Measurements from ENCODE around the gene KCNH3.
A peak's percentile ranks its signal among the peaks of the same experiment; 100 is the strongest.

The KCNH3 gene

DNA sequence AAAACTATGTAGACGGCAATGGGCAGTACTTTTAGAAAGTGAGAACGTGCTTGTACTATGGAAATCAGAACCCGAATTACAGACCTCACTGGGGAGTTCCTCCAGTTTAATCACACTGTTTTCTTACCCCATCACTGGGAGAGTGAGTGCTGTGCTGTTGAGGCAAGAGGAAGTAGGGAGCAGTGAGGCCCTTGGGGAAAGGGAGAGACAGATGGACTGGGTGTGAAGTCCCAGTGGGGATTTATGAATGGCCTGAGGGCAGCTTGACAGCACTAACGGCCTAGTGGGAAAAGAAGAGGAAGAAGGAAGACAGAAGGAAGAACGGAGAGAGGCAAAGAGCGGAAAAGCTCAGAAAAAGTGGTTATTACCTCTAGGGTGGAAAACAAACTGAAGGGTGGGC is 23.4 kb downstream of the KCNH3 start:
- no peak for DNase-seq (ENCODE audit: low read depth in 2 of 2)

DNA sequence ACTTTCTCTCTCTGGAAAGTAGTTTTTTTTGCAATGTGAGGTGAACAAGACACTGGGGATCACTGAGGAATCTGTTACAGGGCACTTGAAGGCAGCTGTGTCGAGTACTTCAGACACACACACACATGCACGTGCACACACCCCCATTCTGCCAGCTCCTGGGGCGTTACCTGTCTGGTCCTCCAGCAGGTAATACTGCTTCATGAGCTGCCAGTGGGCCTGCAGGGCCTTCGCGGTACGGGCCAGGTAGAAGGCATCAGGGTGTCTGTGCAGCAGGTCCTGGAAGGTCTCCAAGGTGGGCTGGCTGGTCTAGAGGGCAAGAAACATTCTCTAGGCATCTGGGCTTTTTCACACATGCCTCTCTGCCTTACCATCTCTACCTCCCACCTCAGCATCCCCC is 24.0 kb downstream of the KCNH3 start:
- no peak for DNase-seq (ENCODE audit: low read depth in 2 of 2)

DNA sequence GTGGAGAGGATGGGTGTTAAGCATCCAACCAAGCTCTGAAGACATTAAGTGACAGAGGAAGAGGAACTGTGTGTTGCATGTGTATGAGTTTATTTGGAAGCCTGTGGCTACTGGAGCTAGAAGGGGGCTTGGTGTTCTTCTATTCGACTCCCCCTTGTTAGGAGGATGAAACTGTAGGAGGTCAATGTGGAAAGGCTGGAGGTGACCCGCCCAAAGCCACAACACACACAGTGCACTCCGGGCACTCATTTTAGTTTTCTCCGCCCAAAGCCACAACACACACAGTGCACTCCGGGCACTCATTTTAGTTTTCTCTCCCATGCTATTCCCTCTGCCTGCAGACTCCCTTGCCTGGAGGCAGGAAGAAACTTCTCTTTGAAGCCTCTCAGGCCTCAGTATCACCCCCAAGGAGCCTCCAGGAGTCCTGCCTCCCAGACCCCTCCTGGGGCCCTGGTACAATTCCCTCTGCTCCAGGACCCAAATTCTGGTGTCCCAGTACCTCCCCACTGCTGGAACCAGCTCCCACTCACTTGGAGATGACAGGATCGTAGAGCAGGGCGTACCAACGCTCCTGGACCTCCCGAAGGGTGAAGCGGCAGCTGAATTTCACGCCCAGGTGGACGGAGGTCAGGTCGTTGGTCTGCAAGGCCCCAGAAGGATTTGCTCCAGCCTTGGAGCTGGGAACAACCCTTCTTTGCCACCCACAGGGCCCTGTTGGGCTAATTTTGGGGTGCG is 25.3 kb downstream of the KCNH3 start:
- DNase-seq (ENCODE audit: low read depth in 2 of 2): no peak

DNA sequence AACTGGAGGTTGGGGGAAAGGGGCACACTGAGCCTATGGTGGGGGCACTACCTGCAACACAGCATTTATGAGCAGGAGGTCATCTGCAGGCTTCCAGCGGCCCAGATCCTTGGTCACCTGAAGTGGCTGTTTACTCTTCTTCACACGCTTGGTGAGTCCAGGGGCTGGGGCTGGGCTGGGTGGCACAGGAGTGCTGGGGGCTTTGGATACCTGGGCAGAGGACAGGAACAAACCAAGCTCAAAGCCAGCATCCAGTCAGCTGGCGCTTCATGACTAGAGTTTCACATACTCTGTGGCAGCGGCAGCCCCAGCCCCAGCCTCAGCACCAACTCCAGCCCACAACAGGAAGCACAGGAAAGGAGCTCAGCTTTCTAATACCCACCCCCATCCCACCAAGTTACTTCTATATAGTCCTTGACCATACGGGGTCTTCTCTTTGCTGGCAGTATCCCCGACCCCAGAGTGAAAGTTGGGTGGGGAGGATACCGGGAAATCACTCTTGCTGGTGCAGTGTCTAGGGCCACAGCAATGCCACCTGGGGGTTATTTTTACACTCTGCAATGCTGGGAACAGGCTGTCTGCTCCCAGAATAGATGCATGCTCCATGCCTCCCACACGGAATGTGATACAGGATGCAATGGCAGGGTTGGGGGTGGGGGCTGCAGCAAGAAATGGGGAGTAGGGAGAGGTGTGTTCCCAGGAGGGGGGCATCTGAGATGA is 26.0 kb downstream of the KCNH3 start:
- DNase-seq (ENCODE audit: low read depth in 2 of 2): no peak

DNA sequence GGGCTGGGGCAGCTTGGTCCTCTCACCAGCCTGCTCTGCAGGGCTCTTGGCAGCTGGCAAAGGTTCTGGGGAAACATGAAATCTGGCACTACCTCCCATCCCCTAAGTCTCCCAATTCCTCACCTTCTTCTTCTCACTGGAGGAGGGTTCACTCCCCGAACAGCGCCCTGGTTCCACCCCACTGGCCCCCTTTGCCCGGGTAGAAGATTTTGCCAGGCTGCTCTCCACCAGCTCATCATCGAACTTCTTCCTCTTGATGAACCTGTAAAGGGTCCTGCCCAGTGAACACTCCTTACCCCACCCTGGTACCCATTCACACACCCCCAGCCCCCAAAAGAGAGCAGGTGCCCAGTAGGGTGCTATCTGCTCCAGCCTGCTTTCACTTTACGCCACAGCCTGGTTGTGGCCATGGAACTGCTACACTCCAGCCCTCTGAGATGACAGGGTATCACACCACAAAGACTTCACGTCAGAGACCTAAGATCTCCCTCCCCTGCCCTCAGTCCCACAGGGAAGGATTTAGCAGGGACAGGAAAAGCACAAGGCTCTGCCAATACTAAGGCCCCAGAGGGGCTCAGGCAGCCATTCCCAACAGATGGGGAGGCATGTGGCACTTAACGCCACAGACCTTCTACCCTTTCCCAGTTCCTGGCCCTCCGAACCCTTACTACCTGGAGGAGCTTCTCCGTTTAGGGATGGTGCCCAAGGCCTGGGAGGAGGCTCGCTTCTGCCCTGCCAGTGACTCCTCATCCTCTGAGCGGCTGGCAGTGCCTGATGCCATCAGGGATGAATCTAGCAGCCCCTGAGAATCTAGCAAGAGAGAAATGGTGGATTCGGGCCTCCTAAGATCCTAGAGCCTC is 26.8 kb downstream of the KCNH3 start:
- DNase-seq (ENCODE audit: low read depth in 2 of 2): no peak

DNA sequence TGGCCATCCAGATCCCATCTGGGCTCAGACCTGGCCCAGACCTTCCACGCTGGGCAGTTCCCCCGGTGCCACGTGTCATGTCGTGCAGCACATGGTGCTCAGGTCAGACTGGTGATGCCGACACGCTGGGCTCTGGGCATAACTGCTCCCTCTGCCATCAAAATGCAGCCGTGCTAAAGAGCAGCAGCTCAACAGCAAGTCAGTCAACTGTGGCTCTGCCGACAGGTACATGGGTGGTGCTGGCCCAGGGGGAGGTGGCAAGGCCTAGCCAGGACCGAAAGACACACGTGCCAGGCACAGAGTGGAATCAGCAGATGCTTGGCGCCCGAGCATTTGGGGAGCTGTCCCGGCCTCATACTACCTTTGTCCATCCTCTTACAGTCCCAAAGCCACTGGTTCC is 27.5 kb downstream of the KCNH3 start:
- no peak for DNase-seq (ENCODE audit: low read depth in 2 of 2)

DNA sequence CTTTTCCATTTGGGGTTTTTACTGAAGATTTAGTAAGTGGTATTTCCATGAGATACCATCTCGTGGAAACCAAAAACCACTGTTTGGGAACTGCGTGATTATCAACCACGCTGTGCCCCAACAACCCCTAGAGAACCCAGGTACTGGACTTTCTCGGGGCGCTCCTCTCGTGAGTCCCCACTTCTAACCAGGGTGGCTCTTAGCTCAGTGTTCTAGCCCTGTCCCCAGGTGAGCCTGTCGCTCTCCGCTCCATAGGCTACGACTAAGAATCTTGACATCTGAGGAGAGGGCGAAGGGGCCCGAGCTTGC is 28.4 kb downstream of the KCNH3 start:
- DNase-seq (ENCODE audit: low read depth in 2 of 2): no peak

DNA sequence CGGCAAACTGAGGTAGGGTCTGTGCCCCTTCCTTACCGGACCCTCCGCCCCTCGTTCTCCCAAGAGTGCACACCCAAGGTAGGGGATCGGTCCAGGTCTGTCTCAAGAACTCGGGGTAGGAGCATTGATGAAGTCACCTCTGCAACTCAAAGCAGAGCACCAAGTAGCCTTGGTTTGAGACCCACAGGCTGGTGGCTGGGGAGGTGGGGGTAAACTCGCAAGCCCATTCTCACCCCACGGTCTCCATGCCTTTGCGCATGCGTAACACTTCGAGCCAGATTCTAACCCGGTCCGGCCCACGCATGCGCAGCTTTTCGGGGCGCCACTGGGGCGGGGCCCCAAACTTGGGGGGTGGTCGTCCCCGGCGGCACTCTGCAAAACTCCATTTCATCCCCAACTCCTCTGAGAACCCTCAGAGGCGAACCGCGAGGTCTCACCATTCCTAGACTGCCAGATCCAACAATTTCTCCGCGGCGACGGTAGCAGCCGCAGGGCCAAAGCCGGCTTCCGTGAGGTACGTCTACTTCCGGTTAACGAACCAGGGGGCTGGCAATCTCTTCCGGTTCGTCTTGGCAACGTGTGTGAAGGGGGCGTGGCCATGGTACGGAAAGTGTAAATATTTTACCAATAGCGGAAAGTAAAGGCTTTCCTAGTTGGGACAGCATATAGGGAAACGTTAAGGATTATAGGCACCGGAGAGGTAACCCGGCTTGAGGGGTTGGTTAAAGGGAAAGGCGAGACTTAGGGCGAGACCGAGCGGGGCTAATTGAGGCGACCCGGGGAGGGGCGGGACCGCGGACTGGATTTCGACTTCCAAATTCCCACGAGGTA is 29.0 kb downstream of the KCNH3 start, which contains the start of gene MCRS1:
Gene MCRS1 (minus strand): TSS at position 532 of the 831 bp plus-strand sequence. CDS start 1,411 bp downstream, outside the sequence.
- peak; percentile 72 to 79 for DNase-seq (ENCODE audit: low read depth in 2 of 2)

DNA sequence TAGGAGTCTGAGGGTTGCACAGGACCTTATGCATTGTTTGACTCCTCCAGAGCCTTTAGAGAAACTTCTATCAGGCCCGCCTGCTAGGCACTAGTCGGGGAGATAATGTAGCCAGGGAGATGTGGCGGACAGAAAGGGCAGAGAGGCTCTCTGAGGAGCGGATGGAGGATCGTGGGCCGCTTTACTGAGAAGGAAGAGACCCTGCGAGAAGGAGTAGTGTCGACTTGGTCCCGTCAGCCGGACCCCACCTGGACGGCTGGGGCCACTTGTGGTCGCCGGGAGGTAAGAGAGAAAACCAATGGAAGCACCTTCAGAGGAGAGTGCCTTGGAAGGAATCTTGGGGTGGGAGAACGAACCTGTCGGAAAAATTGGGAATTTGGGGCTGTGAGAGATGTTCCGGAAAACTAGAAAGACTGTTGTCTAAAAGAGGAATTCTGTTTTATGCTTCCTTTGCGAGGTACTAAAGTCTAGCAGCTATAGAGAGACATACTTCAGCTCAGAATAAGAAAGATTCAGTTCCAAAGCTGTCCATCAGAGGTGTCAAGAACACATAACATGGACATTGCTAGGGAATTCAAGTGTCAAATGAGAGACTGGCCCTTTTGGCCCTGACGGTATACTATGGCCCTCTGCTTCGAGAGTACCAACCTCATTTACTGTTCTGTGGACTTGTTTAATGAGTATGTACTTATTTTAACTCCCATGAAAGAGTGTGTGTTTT is 29.8 kb downstream of the KCNH3 start:
- no peak for DNase-seq (ENCODE audit: low read depth in 2 of 2)

DNA sequence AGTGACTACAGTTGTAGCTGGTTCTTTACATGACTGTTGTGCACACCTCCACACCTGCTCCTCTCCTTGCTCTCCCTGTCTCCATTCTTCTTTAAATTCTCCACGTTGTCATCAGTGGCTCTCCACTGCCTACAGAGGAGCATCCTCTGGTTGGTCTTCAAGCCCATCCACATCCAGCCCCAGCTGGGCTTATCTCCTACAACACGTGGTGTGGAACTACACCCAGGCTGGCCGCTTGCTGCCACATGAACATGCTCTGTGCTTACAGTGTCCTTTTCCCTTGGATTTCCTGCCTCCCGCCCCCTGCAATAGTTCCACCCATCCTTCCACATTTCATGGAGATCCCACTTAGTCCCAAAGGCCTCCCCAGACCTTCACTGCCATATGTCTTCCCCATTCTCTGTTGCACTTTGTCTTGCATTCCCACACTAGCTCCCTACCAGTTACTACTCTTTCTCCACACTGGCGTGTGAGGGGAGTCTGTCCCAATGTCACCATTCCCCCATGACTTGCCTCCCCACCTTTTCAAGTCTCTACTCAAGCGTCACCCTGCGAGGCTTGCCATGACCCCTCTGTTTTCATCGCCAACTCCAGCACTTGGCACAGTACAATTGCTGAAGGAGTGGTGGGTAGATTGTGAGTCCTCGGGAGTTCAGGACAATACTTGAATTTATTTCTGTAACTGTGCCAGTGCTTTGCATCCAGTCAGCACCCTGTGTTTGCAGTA is 38.9 kb downstream of the KCNH3 start:
- DNase-seq (ENCODE audit: low read depth in 2 of 2): no peak

DNA sequence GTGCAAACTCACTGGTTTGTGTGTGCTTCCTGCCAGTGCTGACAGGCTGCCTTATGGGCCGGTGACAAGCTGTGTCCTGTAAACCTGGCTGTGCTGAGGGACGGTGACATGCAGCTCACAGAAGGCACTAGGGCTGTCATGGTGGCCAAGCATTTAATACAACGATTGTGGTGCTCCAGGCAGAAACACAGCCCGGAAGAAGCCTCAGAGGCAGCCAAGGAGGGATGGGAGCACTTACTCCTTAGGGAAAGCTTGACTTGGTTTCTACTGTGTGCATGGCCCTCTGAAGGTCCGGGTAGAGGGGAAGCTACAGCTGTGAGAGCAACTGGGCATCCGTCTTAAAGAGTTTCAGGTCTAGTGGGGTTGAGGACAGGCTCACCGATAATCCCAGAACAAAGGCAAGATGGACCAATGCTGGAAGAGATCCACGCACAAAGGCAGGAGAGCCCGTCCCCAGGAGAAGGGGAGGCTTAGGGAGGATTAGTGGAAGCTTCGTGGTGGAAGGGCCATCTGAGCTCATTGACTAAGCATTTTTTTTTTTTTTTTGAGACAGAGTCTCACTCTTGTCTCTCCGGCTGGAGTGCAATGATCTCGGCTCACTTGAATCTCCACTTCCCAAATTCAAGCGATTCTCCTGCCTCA is 39.8 kb downstream of the KCNH3 start:
- no peak for DNase-seq (ENCODE audit: low read depth in 2 of 2)

DNA sequence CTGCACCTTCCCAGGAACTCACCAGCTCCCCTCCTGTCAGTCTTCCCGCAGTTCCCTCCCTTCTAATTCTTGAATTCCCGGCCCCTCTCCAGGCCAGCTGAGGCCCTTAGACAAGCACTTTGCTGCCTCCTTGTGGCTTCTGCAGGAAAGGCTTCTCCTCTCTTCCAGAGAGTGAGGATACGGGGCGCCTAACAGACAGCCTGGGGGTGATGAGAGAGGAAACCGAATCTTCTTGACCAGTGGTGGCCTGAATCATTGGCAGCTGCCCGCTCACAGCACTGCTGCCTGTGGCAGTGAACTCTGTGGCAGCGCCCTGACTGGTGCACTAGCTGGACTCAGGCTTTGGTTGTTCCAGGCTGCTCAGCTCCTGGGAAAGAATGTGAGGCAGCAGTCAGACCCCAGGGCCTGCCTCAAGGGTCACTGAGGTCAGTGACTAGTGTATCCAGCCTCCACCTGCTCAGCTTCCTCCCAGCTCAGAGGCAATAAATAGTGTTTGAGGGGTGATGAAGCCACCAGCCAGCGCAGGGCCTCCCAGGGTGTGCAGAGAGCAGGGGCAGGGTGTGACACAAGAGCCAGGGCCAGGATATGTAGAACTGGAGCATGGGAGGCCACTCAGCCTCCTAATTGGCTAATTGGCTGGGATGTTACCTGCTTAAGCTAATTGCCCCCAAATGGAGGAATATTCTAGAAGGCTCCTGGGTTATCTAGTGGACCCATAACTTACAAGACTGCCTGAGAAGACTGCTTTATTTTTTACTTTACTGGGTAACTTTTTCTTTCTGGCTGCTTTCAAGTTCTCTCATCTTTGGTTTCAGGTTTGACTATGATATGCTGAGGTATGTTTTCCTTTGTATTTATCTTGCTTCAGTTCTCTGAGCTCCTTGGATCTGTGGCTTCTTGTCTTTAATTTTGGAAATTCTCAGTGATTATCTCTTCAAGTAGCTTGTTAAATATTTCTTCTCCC is 42.0 kb downstream of the KCNH3 start:
- DNase-seq (ENCODE audit: low read depth in 2 of 2): no peak

DNA sequence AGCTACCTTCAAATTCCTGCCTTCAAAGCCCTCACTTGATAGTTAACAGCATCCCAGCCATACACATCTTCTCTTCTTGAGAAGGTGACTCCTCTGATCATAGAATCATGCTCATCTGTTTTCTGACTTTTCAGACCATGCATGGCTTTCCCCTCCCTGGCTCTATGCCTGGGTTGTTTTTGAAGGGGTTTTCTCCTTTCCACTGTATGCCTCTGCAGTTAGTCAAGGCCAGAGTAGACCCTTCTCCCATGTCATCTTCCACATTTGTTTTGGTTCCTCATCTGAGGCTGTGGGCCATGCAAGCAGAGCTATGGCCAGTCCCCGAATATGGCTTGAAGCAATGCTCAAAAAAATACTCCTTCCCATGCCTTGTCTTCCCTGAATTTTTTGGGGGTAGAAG is 43.4 kb downstream of the KCNH3 start:
- no peak for DNase-seq (ENCODE audit: low read depth in 2 of 2)

DNA sequence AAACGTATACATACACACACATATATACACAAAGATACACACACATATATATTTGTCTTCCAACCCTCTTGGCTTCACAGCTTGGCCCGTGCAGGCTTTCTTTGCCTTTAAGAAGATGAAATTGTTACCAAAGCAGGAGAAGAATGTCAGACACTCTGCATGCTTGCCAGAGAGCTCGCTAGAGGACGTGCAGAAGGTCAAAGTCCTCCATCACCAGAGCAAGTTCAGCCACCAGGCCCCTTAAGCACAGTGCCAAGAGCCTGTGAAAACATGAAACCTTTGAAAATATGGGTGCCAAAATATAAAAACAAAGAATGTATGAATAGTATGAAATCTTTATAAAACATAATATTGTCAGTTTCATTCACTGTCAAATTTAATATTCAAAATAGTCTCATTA is 44.0 kb downstream of the KCNH3 start:
- DNase-seq (ENCODE audit: low read depth in 2 of 2): no peak

DNA sequence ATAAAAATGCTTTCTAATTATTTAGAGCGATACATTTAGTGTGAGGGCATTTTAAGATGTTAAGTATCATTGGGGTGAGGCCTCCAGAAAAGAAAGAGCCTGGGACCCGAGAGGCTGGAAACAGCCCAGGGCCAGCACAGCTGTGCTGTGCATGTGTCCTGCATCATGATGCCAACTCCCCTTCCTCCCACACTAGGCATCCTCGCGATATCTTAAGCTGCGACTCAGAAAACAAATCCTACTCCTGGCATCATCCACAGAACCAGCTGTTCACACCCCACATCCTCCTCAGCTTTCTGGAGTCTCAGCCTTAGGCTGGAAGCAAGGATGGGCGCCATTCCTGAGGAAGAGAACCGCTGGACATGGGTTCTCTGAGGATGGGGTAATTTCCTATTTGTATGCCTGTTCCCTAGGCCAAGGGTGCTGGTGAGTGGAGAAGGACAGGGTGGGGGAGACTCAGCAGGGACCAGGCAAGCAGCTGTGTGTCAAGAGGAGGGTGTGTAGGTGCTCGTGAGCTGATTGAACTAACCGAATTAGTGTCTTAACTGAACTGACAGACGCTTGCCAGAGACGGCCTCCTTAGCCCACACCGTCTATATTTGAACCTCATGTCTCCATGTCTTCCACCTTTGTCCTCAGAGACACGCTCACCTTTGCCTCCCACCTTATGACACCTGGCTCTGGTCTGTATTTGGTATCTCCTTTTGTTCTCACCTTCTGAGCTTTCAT is 44.7 kb downstream of the KCNH3 start:
- DNase-seq (ENCODE audit: low read depth in 2 of 2): no peak

DNA sequence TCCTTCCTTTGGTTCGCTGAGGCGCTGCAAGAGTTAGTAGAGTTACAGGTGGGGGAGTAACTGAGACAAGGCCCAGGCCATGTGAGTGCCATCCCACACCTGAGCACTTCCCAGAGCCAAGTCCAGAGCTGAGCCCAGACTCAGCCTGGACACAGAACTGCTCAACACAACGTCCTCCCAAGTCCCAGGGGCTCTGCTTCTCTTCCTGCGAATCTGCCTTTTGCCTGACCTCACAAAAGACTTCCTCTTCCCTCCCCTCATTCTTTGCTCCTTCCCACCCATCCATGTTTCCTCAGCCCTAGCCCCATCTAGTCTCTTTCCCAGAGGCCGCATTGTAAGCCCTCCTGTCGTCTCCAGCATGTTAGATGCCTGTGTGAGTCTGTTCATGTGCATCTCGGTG is 45.8 kb downstream of the KCNH3 start:
- no peak for DNase-seq (ENCODE audit: low read depth in 2 of 2)

DNA sequence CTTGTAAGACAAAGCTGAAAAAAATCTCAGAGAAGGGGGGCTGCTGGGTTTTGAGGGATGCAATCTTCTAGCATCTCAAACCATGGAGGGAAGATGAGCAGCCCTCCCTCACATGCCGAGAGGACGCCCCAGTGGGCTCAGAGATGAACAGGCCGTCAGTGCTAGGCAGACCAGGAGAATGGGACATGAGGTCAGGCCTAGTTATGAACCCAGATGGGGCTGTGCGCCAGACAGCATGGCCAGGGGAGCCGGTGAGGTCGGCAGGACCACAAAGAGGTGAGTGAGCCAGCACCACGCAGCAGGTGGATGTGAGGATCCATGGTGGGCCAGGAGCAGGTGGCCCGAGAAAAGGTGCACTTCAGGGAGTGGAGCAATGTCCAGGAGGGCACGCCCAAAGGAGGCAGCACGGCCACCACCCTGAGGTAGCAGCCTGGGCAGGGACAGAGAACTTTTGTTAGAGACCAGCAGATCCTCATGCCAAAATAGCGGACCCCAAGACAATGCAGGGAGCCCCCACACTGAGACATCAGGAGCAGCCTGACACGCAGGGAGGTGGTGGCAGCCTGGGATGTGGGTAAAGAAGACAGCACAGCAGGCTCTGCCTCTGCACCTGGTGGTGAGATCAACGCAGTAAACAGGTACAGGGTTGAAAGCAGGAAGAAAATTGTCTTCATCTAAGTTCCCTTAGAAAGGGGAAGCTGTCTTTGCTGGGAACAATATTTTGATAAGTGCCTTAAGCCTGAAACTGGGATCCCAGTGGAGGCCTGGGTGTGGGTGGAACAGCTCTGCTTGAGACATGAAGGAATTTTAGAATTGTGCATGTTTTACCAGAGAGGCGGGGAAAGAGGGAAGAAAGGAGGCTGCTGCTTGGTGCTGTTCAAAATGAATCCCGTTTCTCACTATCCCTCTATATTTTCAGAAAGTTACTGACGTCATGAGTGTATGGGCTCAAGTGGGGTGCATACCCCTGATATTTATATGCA is 46.9 kb downstream of the KCNH3 start:
- DNase-seq (ENCODE audit: low read depth in 2 of 2): no peak

Data from stimulated activated CD8-positive, alpha-beta memory T cell treated with anti-CD3 and anti-CD28 coated beads, Interleukin-15, amount 100 ng/mL, for 4 hours (primary cell).